ENCODE results near the gene MYO9B. TPM values are rescaled to one million over a fixed set of nuclear protein-coding genes. Genes with fewer than 3 reads are reported as not detected.

MYO9B gene
- total RNA-seq, 1 experiment from 2014 or later = 74.6 TPM

- TF ChIP-seq FOSL1 (IDR thresholded peaks at IDR 0.05; ENCODE audit: low read depth) = no peak
- TF ChIP-seq EZH2phosphoT487 (IDR thresholded peaks at IDR 0.05; ENCODE audit: borderline replicate concordance) = no peak
- no peak for TF ChIP-seq POLR2A (IDR thresholded peaks at IDR 0.05; ENCODE audit: borderline replicate concordance, extremely low read depth, insufficient read depth, insufficient read length)
- TF ChIP-seq, protein P1, sequence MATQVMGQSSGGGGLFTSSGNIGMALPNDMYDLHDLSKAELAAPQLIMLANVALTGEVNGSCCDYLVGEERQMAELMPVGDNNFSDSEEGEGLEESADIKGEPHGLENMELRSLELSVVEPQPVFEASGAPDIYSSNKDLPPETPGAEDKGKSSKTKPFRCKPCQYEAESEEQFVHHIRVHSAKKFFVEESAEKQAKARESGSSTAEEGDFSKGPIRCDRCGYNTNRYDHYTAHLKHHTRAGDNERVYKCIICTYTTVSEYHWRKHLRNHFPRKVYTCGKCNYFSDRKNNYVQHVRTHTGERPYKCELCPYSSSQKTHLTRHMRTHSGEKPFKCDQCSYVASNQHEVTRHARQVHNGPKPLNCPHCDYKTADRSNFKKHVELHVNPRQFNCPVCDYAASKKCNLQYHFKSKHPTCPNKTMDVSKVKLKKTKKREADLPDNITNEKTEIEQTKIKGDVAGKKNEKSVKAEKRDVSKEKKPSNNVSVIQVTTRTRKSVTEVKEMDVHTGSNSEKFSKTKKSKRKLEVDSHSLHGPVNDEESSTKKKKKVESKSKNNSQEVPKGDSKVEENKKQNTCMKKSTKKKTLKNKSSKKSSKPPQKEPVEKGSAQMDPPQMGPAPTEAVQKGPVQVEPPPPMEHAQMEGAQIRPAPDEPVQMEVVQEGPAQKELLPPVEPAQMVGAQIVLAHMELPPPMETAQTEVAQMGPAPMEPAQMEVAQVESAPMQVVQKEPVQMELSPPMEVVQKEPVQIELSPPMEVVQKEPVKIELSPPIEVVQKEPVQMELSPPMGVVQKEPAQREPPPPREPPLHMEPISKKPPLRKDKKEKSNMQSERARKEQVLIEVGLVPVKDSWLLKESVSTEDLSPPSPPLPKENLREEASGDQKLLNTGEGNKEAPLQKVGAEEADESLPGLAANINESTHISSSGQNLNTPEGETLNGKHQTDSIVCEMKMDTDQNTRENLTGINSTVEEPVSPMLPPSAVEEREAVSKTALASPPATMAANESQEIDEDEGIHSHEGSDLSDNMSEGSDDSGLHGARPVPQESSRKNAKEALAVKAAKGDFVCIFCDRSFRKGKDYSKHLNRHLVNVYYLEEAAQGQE (IDR thresholded peaks at IDR 0.05; ENCODE audit: low read depth) = no peak
- no peak for TF ChIP-seq SRF (IDR thresholded peaks at IDR 0.05; ENCODE audit: low read depth)
- Histone ChIP-seq H3K4me1 (ENCODE audit: control insufficient read depth in 1 of 2, insufficient read depth in 2 of 2, low read length in 2 of 2) (peaks cover 0 to 12% of the 10 kb centered on the region in 2 experiments; a peak in 3 of 4 replicates), H3K27me3 (ENCODE audit: insufficient read depth, low read length) (no peaks in the 10 kb centered on the region), H3K4me3 (replicated peaks in 1 of 2; ENCODE audit: low read depth in 1 of 2, low read length in 2 of 2) (no peak overlapping the region), H3K27ac (ENCODE audit: low read depth, low read length) (no peak overlapping the region), H3K79me2 (ENCODE audit: insufficient read depth, low read length) (no peaks in the 10 kb centered on the region), H3K9me3 (ENCODE audit: control insufficient read depth in 1 of 2, insufficient read depth in 1 of 2, low read depth in 1 of 2, low read length in 2 of 2) (no peaks in the 10 kb centered on the region), H4K20me1 (ENCODE audit: insufficient read depth) (no peaks in the 10 kb centered on the region), H3K4me2 (ENCODE audit: low read length) (no peak overlapping the region), H3K36me3 (ENCODE audit: control insufficient read depth in 1 of 2, insufficient read depth in 2 of 2, low read length in 2 of 2) (no peaks in the 10 kb centered on the region), H3K9me2 (ENCODE audit: insufficient read depth) (no peaks in the 10 kb centered on the region), H2AFZ (ENCODE audit: low read depth, low read length, poor library complexity, severe bottlenecking) (no peak overlapping the region), H3K9ac (ENCODE audit: low read length) (no peak overlapping the region)
- RAD21 ChIA-PET (ENCODE audit: low non-redundant PET in 1 of 2, low total read pairs in 2 of 2, uncharacterized antibody in 2 of 2, unreplicated experiment in 2 of 2) = no interaction called here
- intact Hi-C loops (cut with micrococcal nuclease) = no loop called here
- CTCF ChIA-PET = no interaction called here
- BruUV-seq (replicated peaks) = no TSS peak
- ATAC-seq (no peak), DNase-seq (ENCODE audit: low read depth, low spot score) (no peak)
- POLR2A ChIA-PET = no interaction called here
These were observed 180.6 kb downstream of the MYO9B start for GRCh38 chr19:17256130-17256529.

- ATAC-seq (no peak), DNase-seq (ENCODE audit: low read depth, low spot score) (no peak)
- H3K4me3 ChIP-seq (replicated peaks in 1 of 2; ENCODE audit: low read depth in 1 of 2, low read length in 2 of 2) = no peak overlapping the region
- intact Hi-C loops (cut with micrococcal nuclease) = no loop called here
- no peaks in the 10 kb centered on the region for H3K9me3 ChIP-seq (ENCODE audit: control insufficient read depth in 1 of 2, insufficient read depth in 1 of 2, low read depth in 1 of 2, low read length in 2 of 2)
- TF ChIP-seq EZH2 (IDR thresholded peaks at IDR 0.05) (no peak), TCF7L2 (IDR thresholded peaks at IDR 0.05; ENCODE audit: borderline replicate concordance, extremely low read depth, insufficient read depth, insufficient read length) (no peak)
- no peak overlapping the region for H3K4me2 ChIP-seq (ENCODE audit: low read length)
- no peaks in the 10 kb centered on the region for H3K9me2 ChIP-seq (ENCODE audit: insufficient read depth)
- ChIA-PET POLR2A (interaction anchor here (0.7 to 1.1 kb wide), 2 partner anchors 10 to 24 kb away, joined by 3 read pairs; no protein-coding TSS in a partner anchor), CTCF (interaction anchor here (0.8 kb wide), 2 partner anchors 22 to 46 kb away, joined by 3 to 4 read pairs; no protein-coding TSS in a partner anchor), RAD21 (ENCODE audit: low non-redundant PET in 1 of 2, low total read pairs in 2 of 2, uncharacterized antibody in 2 of 2, unreplicated experiment in 2 of 2) (no interaction called here)
- peaks cover 0 to 13% of the 10 kb centered on the region in 2 experiments; a peak in 3 of 4 replicates for H3K4me1 ChIP-seq (ENCODE audit: control insufficient read depth in 1 of 2, insufficient read depth in 2 of 2, low read length in 2 of 2)
- no peaks in the 10 kb centered on the region for H4K20me1 ChIP-seq (ENCODE audit: insufficient read depth)
- H3K79me2 ChIP-seq (ENCODE audit: insufficient read depth, low read length) = no peaks in the 10 kb centered on the region
- H3K27me3 ChIP-seq (ENCODE audit: insufficient read depth, low read length) = no peaks in the 10 kb centered on the region
- no peak overlapping the region for H3K27ac ChIP-seq (ENCODE audit: low read depth, low read length)
- no TSS peak for BruUV-seq (replicated peaks)
- no peak overlapping the region for H3K9ac ChIP-seq (ENCODE audit: low read length)
- no peaks in the 10 kb centered on the region for H3K36me3 ChIP-seq (ENCODE audit: control insufficient read depth in 1 of 2, insufficient read depth in 2 of 2, low read length in 2 of 2)
- H2AFZ ChIP-seq (ENCODE audit: low read depth, low read length, poor library complexity, severe bottlenecking) = no peak overlapping the region
These were observed 183.7 kb downstream of the MYO9B start for GRCh38 chr19:17259118-17259780.

Measured in HCT116 (cell line).